H7 (cell line): Measurements from ENCODE around the gene KCNMB2. TPM values are rescaled to one million over a fixed set of nuclear protein-coding genes. Genes with fewer than 3 reads are reported as not detected.
"Not testable (repeated sequence)": the region's sequence is repeated elsewhere in the genome, so short reads cannot be mapped to it uniquely, and the experiment has no call there.

ENCODE experiments used
- DNase-seq: peaks from one replicate; pipeline ENCODE4 v3.0.0; 2012
- H3K27me3 ChIP-seq: 2 replicates; pipeline ENCODE4 v1.6.0; 2011; ENCODE audit warnings: mild to moderate bottlenecking, low read length; ENCODE audit not compliant: control insufficient read depth, insufficient read depth
- H3K36me3 ChIP-seq: replicated peaks from 2 replicates; pipeline ENCODE4 v1.5.1; 2011; ENCODE audit warnings: low read length; ENCODE audit not compliant: control insufficient read depth, insufficient read depth
- H3K4me3 ChIP-seq: 2 replicates; pipeline ENCODE4 v1.5.1; 2011; ENCODE audit warnings: low read depth, mild to moderate bottlenecking, control low read depth, low read length, moderate library complexity; ENCODE audit not compliant: insufficient read depth
- total RNA-seq: library from RNA; depleted of rRNA; stranded (reverse); fragments of >200 nt; shearing (Covaris generic); gene quantifications from 2 replicates; pipeline ENCODE4 v1.2.3, GENCODE V29; 2014

Gene KCNMB2
- total RNA-seq, 1 experiment from 2014 or later: not detected

GRCh38 chr3:178537122-178537705 is 978 bp downstream of the KCNMB2 start:
- DNase-seq: no peak
- Histone ChIP-seq H3K36me3 (no peaks in the 10 kb centered on the region), H3K4me3 (no peak overlapping the region; the same call in 1 of the 2 replicates), H3K27me3 (no peaks in the 10 kb centered on the region)

GRCh38 chr3:178538056-178538455 is 1.8 kb downstream of the KCNMB2 start:
- Histone ChIP-seq H3K27me3 (no peaks in the 10 kb centered on the region), H3K36me3 (no peaks in the 10 kb centered on the region), H3K4me3 (no peak overlapping the region)
- no peak for DNase-seq

GRCh38 chr3:178540184-178540583 is 3.9 kb downstream of the KCNMB2 start:
- Histone ChIP-seq H3K4me3 (no peak overlapping the region), H3K27me3 (no peaks in the 10 kb centered on the region), H3K36me3 (no peaks in the 10 kb centered on the region)
- DNase-seq: no peak

GRCh38 chr3:178545337-178545736 is 9.1 kb downstream of the KCNMB2 start:
- H3K27me3 ChIP-seq: no peaks in the 10 kb centered on the region
- DNase-seq: no peak
- no peaks in the 10 kb centered on the region for H3K36me3 ChIP-seq
- no peak overlapping the region for H3K4me3 ChIP-seq

- Histone ChIP-seq H3K4me3 (no peak overlapping the region), H3K27me3 (no peaks in the 10 kb centered on the region), H3K36me3 (no peaks in the 10 kb centered on the region)
- no peak for DNase-seq
These were observed 9.8 kb downstream of the KCNMB2 start for GRCh38 chr3:178546079-178546478.

GRCh38 chr3:178549426-178549825 is 13.2 kb downstream of the KCNMB2 start:
- not testable (repeated sequence) for H3K36me3 ChIP-seq, H3K27me3 ChIP-seq, H3K4me3 ChIP-seq, DNase-seq

GRCh38 chr3:178551916-178552321 is 15.7 kb downstream of the KCNMB2 start:
- Histone ChIP-seq H3K4me3 (no peak overlapping the region), H3K36me3 (no peaks in the 10 kb centered on the region), H3K27me3 (no peaks in the 10 kb centered on the region)
- DNase-seq: no peak

- DNase-seq: no peak
- no peaks in the 10 kb centered on the region for H3K36me3 ChIP-seq
- no peak overlapping the region for H3K4me3 ChIP-seq
- no peaks in the 10 kb centered on the region for H3K27me3 ChIP-seq
These were observed 22.4 kb downstream of the KCNMB2 start for GRCh38 chr3:178558637-178559036.

GRCh38 chr3:178560759-178561158 is 24.5 kb downstream of the KCNMB2 start:
- no peaks in the 10 kb centered on the region for H3K36me3 ChIP-seq
- no peak for DNase-seq
- no peaks in the 10 kb centered on the region for H3K27me3 ChIP-seq
- no peak overlapping the region for H3K4me3 ChIP-seq

GRCh38 chr3:178561239-178561638 is 25.0 kb downstream of the KCNMB2 start:
- Histone ChIP-seq H3K36me3 (no peaks in the 10 kb centered on the region), H3K4me3 (no peak overlapping the region), H3K27me3 (no peaks in the 10 kb centered on the region)
- DNase-seq: no peak

GRCh38 chr3:178562143-178562946 is 26.1 kb downstream of the KCNMB2 start:
- DNase-seq: no peak
- Histone ChIP-seq H3K4me3 (no peak overlapping the region), H3K36me3 (no peaks in the 10 kb centered on the region), H3K27me3 (no peaks in the 10 kb centered on the region)

GRCh38 chr3:178562947-178563232 is 26.7 kb downstream of the KCNMB2 start:
- H3K4me3 ChIP-seq: no peak overlapping the region
- no peaks in the 10 kb centered on the region for H3K27me3 ChIP-seq
- DNase-seq: no peak
- no peaks in the 10 kb centered on the region for H3K36me3 ChIP-seq

GRCh38 chr3:178567611-178568010 is 31.4 kb downstream of the KCNMB2 start:
- no peak overlapping the region for H3K4me3 ChIP-seq
- no peaks in the 10 kb centered on the region for H3K27me3 ChIP-seq
- DNase-seq: no peak
- no peaks in the 10 kb centered on the region for H3K36me3 ChIP-seq

GRCh38 chr3:178568155-178568731 is 32.0 kb downstream of the KCNMB2 start:
- Histone ChIP-seq H3K27me3 (no peaks in the 10 kb centered on the region), H3K36me3 (no peaks in the 10 kb centered on the region), H3K4me3 (no peak overlapping the region)
- no peak for DNase-seq

- Histone ChIP-seq H3K27me3 (no peaks in the 10 kb centered on the region), H3K36me3 (no peaks in the 10 kb centered on the region), H3K4me3 (no peak overlapping the region)
- DNase-seq: no peak
These were observed 32.7 kb downstream of the KCNMB2 start for GRCh38 chr3:178568911-178569310.
